Measurements from ENCODE around the gene RORB.

Gene RORB

GRCh38 chr9:74521009-74521408 lies 23.9 kb downstream of the RORB start:
- Histone ChIP-seq H2BK5ac (ENCODE audit: low read depth, low read length, poor library complexity) (no peak overlapping the region), H3K4ac (ENCODE audit: low read depth, low read length) (no peak overlapping the region), H4K12ac (ENCODE audit: low read depth, low read length) (no peak overlapping the region), H3K14ac (ENCODE audit: low read length) (no peak overlapping the region), H3K4me2 (ENCODE audit: low read length) (no peak overlapping the region), H3K79me2 (ENCODE audit: control insufficient read depth, insufficient read depth, low read length, poor library complexity) (no peaks in the 10 kb centered on the region), H3K23ac (ENCODE audit: low read length) (no peak overlapping the region), H3K4me3 (ENCODE audit: low read depth, low read length) (no peak overlapping the region), H3K27ac (ENCODE audit: low read depth, low read length) (no peak overlapping the region), H4K8ac (ENCODE audit: low read depth, low read length) (no peak overlapping the region), H3K9ac (ENCODE audit: low read length) (no peak overlapping the region), H2BK120ac (ENCODE audit: insufficient read depth, low read length, poor library complexity) (no peak overlapping the region), H4K91ac (ENCODE audit: low read depth, low read length) (no peak overlapping the region), H3K79me1 (ENCODE audit: low read length) (no peaks in the 10 kb centered on the region), H2AFZ (ENCODE audit: insufficient read depth, low read length, poor library complexity) (no peak overlapping the region), H3K18ac (ENCODE audit: low read length) (no peak overlapping the region), H3K27me3 (ENCODE audit: insufficient read depth, low read length) (no peaks in the 10 kb centered on the region), H2AK5ac (ENCODE audit: low read length) (no peak overlapping the region), H3K9me3 (ENCODE audit: insufficient read depth, low read depth, low read length) (no peaks in the 10 kb centered on the region), H2BK12ac (ENCODE audit: low read length) (no peak overlapping the region), H3K4me1 (ENCODE audit: control insufficient read depth in 1 of 2, insufficient read depth in 2 of 2, low read length in 2 of 2) (no peaks in the 10 kb centered on the region), H3K36me3 (ENCODE audit: control insufficient read depth in 1 of 2, insufficient read depth in 2 of 2, low read length in 2 of 2) (no peaks in the 10 kb centered on the region)
- WGBS (ENCODE audit: extremely low coverage, insufficient coverage, insufficient read length), result no CpG with 5 or more reads among the region's 1 CpG
- DNase-seq, result no peak

GRCh38 chr9:74524289-74524688 lies 27.2 kb downstream of the RORB start:
- Histone ChIP-seq H3K36me3 (ENCODE audit: control insufficient read depth in 1 of 2, insufficient read depth in 2 of 2, low read length in 2 of 2) (no peaks in the 10 kb centered on the region), H2BK5ac (ENCODE audit: low read depth, low read length, poor library complexity) (no peak overlapping the region), H2AK5ac (ENCODE audit: low read length) (no peak overlapping the region), H3K9ac (ENCODE audit: low read length) (no peak overlapping the region), H3K4me2 (ENCODE audit: low read length) (no peak overlapping the region), H3K27ac (ENCODE audit: low read depth, low read length) (no peak overlapping the region), H3K79me2 (ENCODE audit: control insufficient read depth, insufficient read depth, low read length, poor library complexity) (no peaks in the 10 kb centered on the region), H2BK120ac (ENCODE audit: insufficient read depth, low read length, poor library complexity) (no peak overlapping the region), H3K4me1 (ENCODE audit: control insufficient read depth in 1 of 2, insufficient read depth in 2 of 2, low read length in 2 of 2) (no peaks in the 10 kb centered on the region), H3K23ac (ENCODE audit: low read length) (no peak overlapping the region), H4K91ac (ENCODE audit: low read depth, low read length) (no peak overlapping the region), H4K12ac (ENCODE audit: low read depth, low read length) (no peak overlapping the region), H3K27me3 (ENCODE audit: insufficient read depth, low read length) (no peaks in the 10 kb centered on the region), H3K79me1 (ENCODE audit: low read length) (no peaks in the 10 kb centered on the region), H2AFZ (ENCODE audit: insufficient read depth, low read length, poor library complexity) (no peak overlapping the region), H4K8ac (ENCODE audit: low read depth, low read length) (no peak overlapping the region), H3K14ac (ENCODE audit: low read length) (no peak overlapping the region), H3K18ac (ENCODE audit: low read length) (no peak overlapping the region), H2BK12ac (ENCODE audit: low read length) (no peak overlapping the region), H3K4me3 (ENCODE audit: low read depth, low read length) (no peak overlapping the region), H3K9me3 (ENCODE audit: insufficient read depth, low read depth, low read length) (no peaks in the 10 kb centered on the region), H3K4ac (ENCODE audit: low read depth, low read length) (no peak overlapping the region)
- no CpG with 5 or more reads among the region's 1 CpG for WGBS (ENCODE audit: extremely low coverage, insufficient coverage, insufficient read length)
- no peak for DNase-seq

- Histone ChIP-seq H2AFZ (ENCODE audit: insufficient read depth, low read length, poor library complexity) (no peak overlapping the region), H3K79me2 (ENCODE audit: control insufficient read depth, insufficient read depth, low read length, poor library complexity) (no peaks in the 10 kb centered on the region), H3K27me3 (ENCODE audit: insufficient read depth, low read length) (no peaks in the 10 kb centered on the region), H4K91ac (ENCODE audit: low read depth, low read length) (no peak overlapping the region), H2BK12ac (ENCODE audit: low read length) (no peak overlapping the region), H3K14ac (ENCODE audit: low read length) (no peak overlapping the region), H2AK5ac (ENCODE audit: low read length) (no peak overlapping the region), H2BK5ac (ENCODE audit: low read depth, low read length, poor library complexity) (no peak overlapping the region), H3K36me3 (ENCODE audit: control insufficient read depth in 1 of 2, insufficient read depth in 2 of 2, low read length in 2 of 2) (no peaks in the 10 kb centered on the region), H3K9ac (ENCODE audit: low read length) (no peak overlapping the region), H3K27ac (ENCODE audit: low read depth, low read length) (no peak overlapping the region), H3K18ac (ENCODE audit: low read length) (no peak overlapping the region), H3K9me3 (ENCODE audit: insufficient read depth, low read depth, low read length) (no peaks in the 10 kb centered on the region), H3K4ac (ENCODE audit: low read depth, low read length) (no peak overlapping the region), H3K23ac (ENCODE audit: low read length) (no peak overlapping the region), H3K79me1 (ENCODE audit: low read length) (no peaks in the 10 kb centered on the region), H4K8ac (ENCODE audit: low read depth, low read length) (no peak overlapping the region), H3K4me3 (ENCODE audit: low read depth, low read length) (no peak overlapping the region), H3K4me2 (ENCODE audit: low read length) (no peak overlapping the region), H2BK120ac (ENCODE audit: insufficient read depth, low read length, poor library complexity) (no peak overlapping the region), H3K4me1 (ENCODE audit: control insufficient read depth in 1 of 2, insufficient read depth in 2 of 2, low read length in 2 of 2) (no peaks in the 10 kb centered on the region), H4K12ac (ENCODE audit: low read depth, low read length) (no peak overlapping the region)
- no peak for DNase-seq
- WGBS (ENCODE audit: extremely low coverage, insufficient coverage, insufficient read length), result no CpG with 5 or more reads among the region's 2 CpGs
These were observed 29.1 kb downstream of the RORB start for GRCh38 chr9:74526215-74526614.

GRCh38 chr9:74527718-74528117 lies 30.6 kb downstream of the RORB start:
- no peak overlapping the region for H2BK12ac ChIP-seq (ENCODE audit: low read length)
- no CpG with 5 or more reads among the region's 5 CpGs for WGBS (ENCODE audit: extremely low coverage, insufficient coverage, insufficient read length)

More at GRCh38 chr9:74527718-74528117, 30.6 kb downstream of the RORB start:
- Histone ChIP-seq H2AFZ (ENCODE audit: insufficient read depth, low read length, poor library complexity) (no peak overlapping the region), H3K4me3 (ENCODE audit: low read depth, low read length) (no peak overlapping the region), H3K23ac (ENCODE audit: low read length) (no peak overlapping the region), H4K91ac (ENCODE audit: low read depth, low read length) (no peak overlapping the region), H3K4me2 (ENCODE audit: low read length) (no peak overlapping the region), H3K4ac (ENCODE audit: low read depth, low read length) (no peak overlapping the region), H3K9ac (ENCODE audit: low read length) (no peak overlapping the region), H3K9me3 (ENCODE audit: insufficient read depth, low read depth, low read length) (no peaks in the 10 kb centered on the region), H3K4me1 (ENCODE audit: control insufficient read depth in 1 of 2, insufficient read depth in 2 of 2, low read length in 2 of 2) (no peaks in the 10 kb centered on the region), H3K79me1 (ENCODE audit: low read length) (no peaks in the 10 kb centered on the region), H2AK5ac (ENCODE audit: low read length) (no peak overlapping the region), H3K79me2 (ENCODE audit: control insufficient read depth, insufficient read depth, low read length, poor library complexity) (no peaks in the 10 kb centered on the region), H4K8ac (ENCODE audit: low read depth, low read length) (no peak overlapping the region), H3K36me3 (ENCODE audit: control insufficient read depth in 1 of 2, insufficient read depth in 2 of 2, low read length in 2 of 2) (no peaks in the 10 kb centered on the region), H2BK120ac (ENCODE audit: insufficient read depth, low read length, poor library complexity) (no peak overlapping the region), H3K14ac (ENCODE audit: low read length) (no peak overlapping the region), H3K18ac (ENCODE audit: low read length) (no peak overlapping the region), H2BK5ac (ENCODE audit: low read depth, low read length, poor library complexity) (no peak overlapping the region), H3K27me3 (ENCODE audit: insufficient read depth, low read length) (no peaks in the 10 kb centered on the region), H4K12ac (ENCODE audit: low read depth, low read length) (no peak overlapping the region), H3K27ac (ENCODE audit: low read depth, low read length) (no peak overlapping the region)
- DNase-seq, result no peak

All from trophoblast cell (in vitro differentiated cells and primary cell).